Esophagus muscularis mucosa (tissue), 4 donors: ENCODE data around the gene ATP11C.

ENCODE experiments used
- EP300 ChIP-seq: sonication (generic); formaldehyde crosslinking; IDR thresholded peaks from one replicate; pipeline ENCODE4 v1.6.1; 2017; ENCODE audit warnings: antibody characterized with exemption
- POLR2A ChIP-seq: fragments of 450-650 bp; IDR thresholded peaks from one replicate; pipeline ENCODE4 v1.6.1; 2017; ENCODE audit warnings: antibody characterized with exemption, moderate library complexity, mild to moderate bottlenecking, low read depth
- POLR2AphosphoS5 ChIP-seq, 2 donors: sonication (generic); formaldehyde crosslinking; IDR thresholded peaks; one replicate each; pipeline ENCODE4 v1.6.1; 2017; ENCODE audit warnings: antibody characterized with exemption in 2 of 2
- TF ChIP-seq, protein P1 (sequence below), 3 experiments: fragments of 200-600 bp in 2 of 3; fragments of 450-650 bp in 1 of 3; sonication (generic) in 2 of 3; IDR thresholded peaks; one replicate each; pipeline ENCODE4 v1.5.1; 2017 to 2019; ENCODE audit warnings: antibody characterized with exemption in 3 of 3, mild to moderate bottlenecking in 2 of 3, moderate library complexity in 1 of 3

DNA sequence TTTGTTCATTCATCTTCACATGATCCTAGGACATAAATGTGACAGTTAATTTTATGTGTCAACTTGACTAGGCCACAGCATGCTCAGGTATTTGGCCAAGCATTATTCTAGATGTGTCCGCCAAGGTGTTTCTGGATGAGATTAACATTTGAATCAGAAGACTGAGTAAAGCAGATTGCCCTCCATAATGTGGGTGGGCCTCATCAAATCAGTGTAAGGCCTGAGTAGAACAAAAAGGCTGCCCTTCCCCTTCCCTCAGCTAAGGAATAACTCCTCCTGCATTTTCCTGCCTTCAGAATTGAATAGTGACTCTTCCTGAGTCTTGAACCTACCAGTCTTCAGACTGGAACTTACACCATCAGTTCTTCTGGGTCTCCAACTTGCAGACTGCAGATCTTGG, 18.4 kb downstream of the ATP11C start:
- TF ChIP-seq POLR2A, result no peak
- TF ChIP-seq, protein P1, sequence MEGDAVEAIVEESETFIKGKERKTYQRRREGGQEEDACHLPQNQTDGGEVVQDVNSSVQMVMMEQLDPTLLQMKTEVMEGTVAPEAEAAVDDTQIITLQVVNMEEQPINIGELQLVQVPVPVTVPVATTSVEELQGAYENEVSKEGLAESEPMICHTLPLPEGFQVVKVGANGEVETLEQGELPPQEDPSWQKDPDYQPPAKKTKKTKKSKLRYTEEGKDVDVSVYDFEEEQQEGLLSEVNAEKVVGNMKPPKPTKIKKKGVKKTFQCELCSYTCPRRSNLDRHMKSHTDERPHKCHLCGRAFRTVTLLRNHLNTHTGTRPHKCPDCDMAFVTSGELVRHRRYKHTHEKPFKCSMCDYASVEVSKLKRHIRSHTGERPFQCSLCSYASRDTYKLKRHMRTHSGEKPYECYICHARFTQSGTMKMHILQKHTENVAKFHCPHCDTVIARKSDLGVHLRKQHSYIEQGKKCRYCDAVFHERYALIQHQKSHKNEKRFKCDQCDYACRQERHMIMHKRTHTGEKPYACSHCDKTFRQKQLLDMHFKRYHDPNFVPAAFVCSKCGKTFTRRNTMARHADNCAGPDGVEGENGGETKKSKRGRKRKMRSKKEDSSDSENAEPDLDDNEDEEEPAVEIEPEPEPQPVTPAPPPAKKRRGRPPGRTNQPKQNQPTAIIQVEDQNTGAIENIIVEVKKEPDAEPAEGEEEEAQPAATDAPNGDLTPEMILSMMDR (IDR thresholded peaks at IDR 0.05), result no peak
- no peak for TF ChIP-seq POLR2AphosphoS5 (IDR thresholded peaks at IDR 0.05)
- no peak for TF ChIP-seq EP300
